GM21619 (cell line): ENCODE results near the gene ANKRD9.

Experiments used
- ATAC-seq: cut with Tn5 transposase; IDR thresholded peaks from one replicate; pipeline ENCODE4 v1.9.1; 2021; ENCODE audit not compliant: unreplicated experiment

Gene ANKRD9

DNA sequence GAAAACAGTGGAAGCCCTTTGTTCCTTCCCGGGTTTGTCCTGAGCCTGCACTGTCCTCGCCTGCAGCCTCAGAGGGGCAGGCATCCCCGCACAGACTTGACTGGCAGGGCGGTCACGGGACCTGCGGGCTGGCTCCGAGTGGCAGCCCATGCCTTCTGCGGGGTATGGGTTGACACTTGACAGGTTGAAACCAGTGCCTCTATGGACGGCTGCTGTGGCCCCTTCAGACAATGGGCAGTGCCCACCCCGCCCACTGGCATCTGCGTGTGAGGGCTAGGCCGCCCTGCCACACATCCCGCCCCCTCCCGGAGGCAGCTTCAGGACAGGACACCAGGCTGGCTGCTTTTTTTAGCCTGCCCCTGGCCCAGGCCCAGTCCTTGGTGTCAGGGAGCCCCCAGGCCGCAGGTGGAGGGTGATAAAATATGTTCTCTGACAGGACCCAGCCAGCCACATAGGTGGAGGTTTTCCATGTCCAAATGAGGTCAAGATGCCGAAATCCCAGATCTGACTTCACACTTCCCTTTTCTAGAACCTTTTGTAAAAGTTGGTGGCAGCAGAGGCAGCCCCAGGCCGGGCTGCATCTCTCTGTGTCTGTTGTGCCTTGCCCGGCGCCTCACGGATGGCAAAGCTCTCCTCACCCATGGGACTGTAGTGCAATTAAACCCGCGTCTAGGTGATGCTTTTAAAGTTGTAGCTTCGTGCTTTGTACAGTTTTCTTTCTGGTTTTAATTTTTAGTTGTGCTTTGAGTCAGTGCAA lies 10.0 kb downstream of the ANKRD9 start:
- no peak for ATAC-seq

GRCh38 chr14:102498678-102499265 lies 10.8 kb downstream of the ANKRD9 start:
- no peak for ATAC-seq

GRCh38 chr14:102497998-102498677 lies 11.4 kb downstream of the ANKRD9 start:
- ATAC-seq = no peak

GRCh38 chr14:102496958-102497744 lies 12.4 kb downstream of the ANKRD9 start:
- no peak for ATAC-seq

GRCh38 chr14:102496331-102496691 lies 13.3 kb downstream of the ANKRD9 start:
- no peak for ATAC-seq

GRCh38 chr14:102495491-102496330 lies 13.9 kb downstream of the ANKRD9 start:
- ATAC-seq = no peak

DNA sequence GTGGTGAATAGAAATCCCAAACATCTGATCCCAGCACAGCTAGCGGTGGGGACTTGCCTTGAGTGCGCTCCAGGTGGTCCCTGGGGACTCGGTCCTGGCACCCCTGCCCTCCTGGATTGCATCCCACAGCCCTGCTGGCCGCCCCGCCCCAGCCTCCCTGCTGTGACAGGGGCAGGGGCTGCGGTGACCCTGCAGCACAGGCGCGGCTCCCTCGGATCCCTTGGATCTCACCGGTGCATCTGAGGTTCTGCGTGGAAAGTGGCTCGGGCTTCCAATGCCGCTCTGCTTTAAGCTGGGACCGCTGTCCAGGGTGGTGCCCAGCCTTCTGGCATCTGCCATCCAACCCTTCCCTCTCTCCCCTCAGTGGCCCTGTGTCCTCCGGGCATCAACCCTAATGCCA lies 16.0 kb downstream of the ANKRD9 start:
- no peak for ATAC-seq

- no peak for ATAC-seq
Observed at GRCh38 chr14:102493096-102493495, 16.5 kb downstream of the ANKRD9 start.

- no peak for ATAC-seq
Observed at GRCh38 chr14:102492531-102492910, 17.1 kb downstream of the ANKRD9 start.

- no peak for ATAC-seq
Observed at GRCh38 chr14:102491786-102492530, 17.6 kb downstream of the ANKRD9 start.

- no peak for ATAC-seq
Observed at GRCh38 chr14:102491366-102491765, 18.2 kb downstream of the ANKRD9 start.

DNA sequence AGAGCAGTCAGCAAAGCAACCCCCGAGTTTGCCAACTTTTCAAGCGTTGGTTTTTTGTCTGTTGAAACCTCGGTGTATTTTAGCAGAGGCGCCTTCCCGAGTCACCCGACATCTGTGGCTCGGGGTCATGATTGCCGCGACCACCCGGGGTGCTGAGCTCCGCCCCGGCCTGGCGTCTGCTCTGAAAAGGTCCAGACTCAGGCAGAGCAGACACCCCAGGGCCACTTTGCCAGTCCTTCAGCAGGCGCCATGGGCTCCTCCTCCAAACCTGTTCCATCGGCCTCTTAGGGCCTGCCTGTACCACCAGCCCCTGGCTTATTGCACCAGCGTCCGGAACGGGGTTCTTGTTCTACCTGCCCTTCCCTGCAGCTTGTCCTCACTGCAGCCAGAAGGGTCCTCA lies 19.1 kb downstream of the ANKRD9 start:
- ATAC-seq = no peak

DNA sequence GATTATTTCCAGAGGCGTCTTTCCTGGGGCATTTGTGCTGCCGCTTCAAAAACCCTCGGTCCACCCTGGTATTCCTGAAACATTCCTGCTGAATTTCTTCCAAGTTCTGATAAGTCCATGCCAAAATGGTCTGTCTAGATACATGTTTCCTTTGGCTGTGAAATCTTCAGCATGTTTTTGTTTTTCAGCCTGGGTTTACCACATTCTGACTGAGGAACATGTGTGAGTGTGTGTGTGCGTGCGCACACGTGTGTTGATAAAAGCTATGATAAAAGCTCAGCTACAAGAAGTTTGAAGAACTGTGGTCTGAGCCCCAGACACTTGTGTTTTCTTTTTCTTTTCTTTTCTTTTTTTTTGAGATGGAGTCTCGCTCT lies 22.4 kb downstream of the ANKRD9 start:
- no peak for ATAC-seq

- no peak for ATAC-seq
Observed at GRCh38 chr14:102486513-102487203, 22.9 kb downstream of the ANKRD9 start.

DNA sequence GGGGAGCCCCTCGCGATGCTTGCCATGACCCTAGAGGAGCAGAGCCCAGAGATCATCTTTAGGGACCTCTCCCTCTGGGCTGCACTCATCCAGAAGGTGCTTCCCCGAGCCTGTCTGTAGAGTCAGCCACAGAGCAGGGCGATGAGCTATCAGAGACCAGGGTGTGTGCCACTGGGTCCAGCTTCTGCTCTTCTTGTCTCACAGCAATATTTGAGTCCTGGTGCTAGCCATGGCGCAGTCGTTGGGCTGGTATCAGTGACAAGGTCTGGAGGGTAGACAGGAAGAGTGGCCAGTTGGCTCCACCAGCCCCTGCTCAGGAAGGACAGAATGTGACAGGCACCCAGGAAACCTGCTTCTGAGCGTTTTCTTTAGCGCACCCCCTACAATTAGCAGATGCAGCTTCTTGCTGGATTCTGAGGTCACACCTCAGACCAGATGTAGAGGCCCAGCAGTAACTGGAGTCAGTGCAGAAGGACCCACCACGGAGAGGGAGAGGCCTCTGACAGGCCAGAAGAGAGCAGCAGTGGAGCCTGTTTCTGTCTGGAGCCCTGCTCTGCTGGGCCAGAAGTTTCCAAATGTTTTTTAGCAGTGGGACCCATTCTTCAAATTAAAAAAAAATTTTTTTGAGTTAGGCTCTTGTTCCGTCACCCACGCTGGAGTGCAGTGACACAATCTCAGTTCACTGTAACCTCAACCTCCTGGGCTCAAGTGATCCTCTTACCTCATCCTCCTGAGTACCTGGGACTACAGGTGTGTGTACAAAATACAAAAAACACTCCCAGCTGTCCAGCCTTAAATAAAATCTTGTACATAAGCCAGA lies 23.7 kb downstream of the ANKRD9 start:
- no peak for ATAC-seq

GRCh38 chr14:102484316-102484715 lies 25.3 kb downstream of the ANKRD9 start:
- ATAC-seq = no peak

DNA sequence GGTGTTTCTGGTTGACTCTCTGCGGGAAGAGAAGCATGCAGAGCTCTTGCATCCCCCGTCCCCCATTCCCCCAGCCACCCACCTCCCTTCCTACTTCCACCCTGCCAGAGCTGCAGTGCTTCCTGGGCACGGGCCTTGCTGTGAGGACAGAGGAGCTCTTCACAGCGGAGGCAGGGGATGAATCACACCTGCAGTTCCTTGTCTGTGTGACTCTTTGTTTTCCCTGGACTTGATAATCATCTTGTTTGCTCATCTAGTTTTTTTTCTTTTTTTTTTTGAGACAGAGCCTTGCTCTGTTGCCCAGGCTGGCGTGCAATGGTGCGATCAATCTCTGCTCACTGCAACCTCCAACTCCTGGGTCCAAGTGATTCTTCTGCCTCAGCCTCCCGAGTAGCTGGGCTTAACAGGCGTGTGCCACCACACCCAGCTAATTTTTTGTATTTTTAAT lies 27.8 kb downstream of the ANKRD9 start:
- ATAC-seq = no peak

DNA sequence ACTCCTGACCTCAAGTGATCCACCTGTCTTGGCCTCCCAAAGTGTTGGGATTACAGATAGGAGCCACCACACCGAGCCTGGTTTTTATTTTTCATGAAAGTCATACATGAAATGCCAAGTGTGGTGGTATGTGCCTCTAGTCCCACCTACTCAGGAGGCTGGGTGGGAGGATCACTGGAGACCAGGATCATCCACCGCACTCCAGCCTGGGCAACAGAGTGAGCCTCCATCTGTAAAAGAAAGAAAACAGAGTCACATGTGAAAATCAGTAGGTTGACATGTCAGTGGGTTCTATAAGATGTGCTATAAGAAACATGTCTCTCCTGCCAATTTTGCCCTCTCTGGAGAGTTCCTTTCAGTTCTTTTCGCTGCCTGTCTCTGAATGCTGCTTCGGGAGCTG lies 28.2 kb downstream of the ANKRD9 start:
- no peak for ATAC-seq

GRCh38 chr14:102479777-102480176 lies 29.8 kb downstream of the ANKRD9 start:
- ATAC-seq = no peak
